Fibroblast of upper back skin (primary cell): ENCODE results near the gene POLD1.
A peak's percentile ranks its signal among the peaks of the same experiment; 100 is the strongest.
"Not testable (repeated sequence)": the region's sequence is repeated elsewhere in the genome, so short reads cannot be mapped to it uniquely, and the experiment has no call there.

Experiments used
- DNase-seq: peaks from one replicate; pipeline ENCODE4 v3.0.0-alpha.2; 2013

The POLD1 gene

DNA sequence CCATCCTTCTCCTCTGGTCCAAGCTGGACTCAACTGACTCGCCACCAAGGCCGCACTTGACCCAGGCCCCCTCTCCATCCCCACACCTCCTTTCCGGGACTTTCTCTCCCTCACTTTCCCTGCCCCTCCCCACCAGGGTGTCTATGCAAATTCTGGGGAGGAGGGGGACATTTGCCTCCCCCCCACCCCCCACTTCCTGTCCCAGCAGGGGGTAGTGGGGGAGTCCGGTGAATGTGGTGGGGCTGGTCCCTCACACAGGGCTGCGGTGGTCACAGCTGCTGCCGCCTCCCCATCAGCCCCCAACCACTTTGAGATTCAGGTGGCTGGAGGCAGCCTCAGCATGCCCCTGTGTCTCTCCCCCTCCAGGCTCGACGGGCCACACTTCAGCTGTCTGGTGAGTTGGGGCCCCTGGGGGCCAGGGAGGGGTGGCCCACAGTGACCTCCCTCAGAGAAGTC is 35.5 kb downstream of the POLD1 start:
- no peak for DNase-seq

DNA sequence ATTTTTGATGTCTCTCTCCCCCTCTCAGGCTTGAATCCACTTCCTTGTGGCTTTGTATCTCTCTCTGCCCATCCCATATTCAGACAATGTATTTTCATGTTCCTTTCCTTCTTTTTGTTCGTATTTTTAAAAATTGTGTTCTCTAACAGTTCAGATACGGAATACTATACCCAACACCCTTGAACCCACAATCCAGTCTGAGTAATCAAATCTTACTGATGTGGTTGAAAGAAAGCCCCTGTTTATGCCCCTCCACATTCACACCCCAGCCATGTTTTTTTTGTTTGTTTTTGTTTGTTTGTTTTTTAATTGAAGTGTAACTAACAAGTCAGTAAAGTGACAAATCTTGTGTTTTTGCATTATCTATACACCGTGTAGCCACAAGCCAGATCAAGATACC is 36.0 kb downstream of the POLD1 start:
- no peak for DNase-seq

- no peak for DNase-seq
Observed at GRCh38 chr19:50420808-50421207, 36.7 kb downstream of the POLD1 start.

DNA sequence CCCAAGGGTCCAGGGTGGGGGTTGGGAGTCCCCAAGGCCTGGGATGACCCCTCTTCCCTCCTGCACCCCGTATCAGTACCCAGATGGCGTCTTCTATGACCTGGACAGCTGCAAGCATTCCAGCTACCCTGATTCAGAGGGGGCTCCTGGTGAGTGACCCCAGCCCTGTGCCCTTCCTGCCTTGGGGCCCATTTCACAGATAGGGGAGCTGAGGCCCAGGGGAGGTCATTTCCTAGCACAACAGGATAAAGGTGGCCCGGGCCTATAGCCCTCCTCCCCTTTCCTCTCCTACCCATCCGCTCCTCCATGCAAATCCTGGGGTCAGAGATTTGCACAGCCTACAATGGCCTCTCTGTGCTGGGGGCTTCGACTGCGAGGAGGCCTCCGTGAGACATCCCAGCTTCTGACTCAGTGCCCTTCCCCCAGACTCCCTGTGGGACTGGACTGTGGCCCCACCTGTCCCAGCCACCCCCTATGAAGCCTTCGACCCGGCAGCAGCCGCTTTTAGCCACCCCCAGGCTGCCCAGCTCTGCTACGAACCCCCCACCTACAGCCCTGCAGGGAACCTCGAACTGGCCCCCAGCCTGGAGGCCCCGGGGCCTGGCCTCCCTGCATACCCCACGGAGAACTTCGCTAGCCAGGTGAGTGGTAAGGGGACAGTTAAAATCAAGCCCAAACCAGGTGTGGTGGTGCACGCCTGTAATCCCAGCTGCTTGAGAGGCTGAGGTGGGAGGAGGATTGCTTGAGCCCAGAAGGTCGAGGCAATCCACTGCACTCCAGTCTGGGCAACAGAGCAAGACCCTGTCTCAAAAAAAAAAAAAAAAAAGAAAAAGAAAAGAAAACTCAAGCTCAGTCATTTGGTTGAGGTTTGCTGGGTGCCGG is 38.5 kb downstream of the POLD1 start:
- no peak for DNase-seq

- no peak for DNase-seq
Observed at GRCh38 chr19:50423279-50424113, 39.3 kb downstream of the POLD1 start.

DNA sequence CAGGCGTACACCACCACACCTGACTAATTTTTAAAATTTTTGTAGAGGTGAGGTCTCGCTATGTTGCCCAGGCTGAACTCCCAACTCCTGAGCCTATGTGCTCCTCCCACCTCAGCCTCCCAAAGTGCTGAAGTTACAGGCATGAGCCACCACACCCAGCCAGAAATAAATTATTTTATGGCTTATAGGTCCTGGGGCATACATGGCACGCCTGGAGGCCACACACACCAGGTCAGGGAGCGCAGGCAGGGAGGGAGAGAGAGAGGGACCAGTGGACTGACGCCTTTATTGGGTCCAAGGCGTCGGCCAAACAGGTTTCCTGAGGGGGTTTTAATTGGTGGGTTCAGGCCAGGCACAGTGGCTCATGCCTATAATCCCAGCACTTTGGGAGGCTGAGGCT is 41.4 kb downstream of the POLD1 start:
- no peak for DNase-seq

- no peak for DNase-seq
Observed at GRCh38 chr19:50427318-50427925, 43.3 kb downstream of the POLD1 start.

- peak; percentile 58 for DNase-seq
Observed at GRCh38 chr19:50427997-50428425, 43.9 kb downstream of the POLD1 start.

- DNase-seq: no peak
Observed at GRCh38 chr19:50428772-50429463, 44.8 kb downstream of the POLD1 start.

DNA sequence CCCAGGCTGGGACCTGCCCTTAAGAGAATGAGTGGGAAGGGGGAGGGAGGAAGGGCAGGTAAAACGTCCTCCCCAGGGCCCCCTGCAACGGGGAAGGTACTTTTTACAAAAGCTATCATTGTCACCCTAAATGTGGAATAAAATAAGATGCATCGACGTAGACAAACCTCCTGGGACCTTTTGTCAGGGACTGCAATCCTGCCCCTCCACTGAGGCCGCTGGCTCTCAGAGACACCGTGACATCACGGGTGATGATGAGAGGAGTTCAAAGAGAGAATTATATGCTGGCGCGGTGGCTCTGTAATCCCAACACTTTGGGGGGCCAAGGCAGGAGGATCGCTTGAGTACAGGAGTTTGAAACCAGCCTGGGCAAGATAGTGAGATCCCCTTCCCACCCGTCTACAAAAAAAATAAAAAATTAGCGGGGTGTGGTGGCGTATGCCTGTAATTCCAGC is 46.8 kb downstream of the POLD1 start:
- DNase-seq: no peak

GRCh38 chr19:50431343-50432220 is 47.4 kb downstream of the POLD1 start:
- peak; percentile 65 for DNase-seq

GRCh38 chr19:50432221-50433028 is 48.3 kb downstream of the POLD1 start, which contains the start of gene MYBPC2:
Gene MYBPC2 (plus strand): TSS chr19:50432892. CDS start chr19:50432954, 62 bp downstream.
- DNase-seq: peak; percentile 5

DNA sequence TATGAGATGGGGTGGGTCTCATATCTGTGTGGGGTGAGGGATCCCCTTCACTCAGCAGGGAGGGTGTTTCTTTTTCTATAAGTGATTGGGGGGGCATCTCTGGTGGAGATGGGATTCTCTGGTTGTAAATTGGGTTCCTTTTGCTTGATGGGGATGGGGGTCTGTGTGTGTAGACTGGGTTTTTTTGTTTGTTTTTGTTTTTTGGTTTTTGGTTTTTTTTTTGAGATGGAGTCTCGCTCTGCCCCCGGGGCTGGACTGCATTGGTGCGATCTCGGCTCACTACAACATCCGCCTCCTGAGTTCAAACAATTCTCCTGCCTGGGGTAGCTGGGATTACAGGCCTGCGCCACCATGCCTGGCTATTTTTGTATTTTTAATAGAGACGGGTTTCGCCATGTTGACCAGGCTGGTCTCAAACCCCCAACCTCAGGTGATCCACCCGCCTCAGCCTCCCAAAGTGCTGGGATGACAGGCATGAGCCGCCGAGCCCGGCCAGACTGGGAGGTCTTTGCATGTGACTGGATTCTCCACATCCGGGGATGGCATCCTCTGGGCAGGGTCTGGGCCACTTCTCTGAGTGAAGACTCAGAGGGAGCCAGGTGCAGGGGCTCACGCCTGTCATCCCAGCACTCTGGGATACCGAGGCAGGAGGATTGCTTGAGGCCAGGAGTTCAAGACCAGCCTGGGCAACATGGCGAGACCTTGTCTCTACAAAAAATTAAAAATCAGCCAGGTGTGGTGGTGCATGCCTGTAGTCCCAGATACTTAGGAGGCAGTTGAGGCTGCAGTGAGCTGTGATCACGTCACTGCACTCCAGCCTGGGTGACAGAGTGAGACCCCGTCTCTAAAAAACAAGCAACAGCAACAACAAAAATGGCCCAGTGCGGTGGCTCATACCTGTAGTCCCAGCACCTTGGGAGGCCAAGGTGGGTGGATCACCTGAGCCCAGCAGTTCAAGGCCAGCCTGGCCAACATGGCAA is 49.3 kb downstream of the POLD1 start:
- DNase-seq: no peak

GRCh38 chr19:50434525-50434924 is 50.4 kb downstream of the POLD1 start:
- DNase-seq: no peak

DNA sequence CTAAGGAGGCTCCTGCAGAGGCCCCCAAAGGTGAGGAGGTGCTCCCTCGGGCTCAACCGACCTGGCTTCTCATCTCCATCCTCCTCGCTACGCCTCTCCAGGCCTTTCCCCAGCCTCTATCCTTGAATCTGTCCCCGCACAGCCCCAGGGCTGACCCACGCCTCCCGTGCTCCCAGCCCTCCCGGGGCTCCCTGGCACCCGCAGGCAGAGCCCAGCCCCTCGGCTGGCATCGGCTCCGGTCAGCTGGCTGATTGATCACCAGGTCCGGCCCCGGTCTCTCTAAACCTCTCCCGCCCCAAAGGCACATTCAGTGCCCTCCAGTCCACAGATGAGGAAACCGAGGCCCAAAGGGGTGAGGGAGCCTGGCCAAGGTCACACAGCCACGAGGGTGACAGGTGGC is 51.1 kb downstream of the POLD1 start:
- DNase-seq: no peak

DNA sequence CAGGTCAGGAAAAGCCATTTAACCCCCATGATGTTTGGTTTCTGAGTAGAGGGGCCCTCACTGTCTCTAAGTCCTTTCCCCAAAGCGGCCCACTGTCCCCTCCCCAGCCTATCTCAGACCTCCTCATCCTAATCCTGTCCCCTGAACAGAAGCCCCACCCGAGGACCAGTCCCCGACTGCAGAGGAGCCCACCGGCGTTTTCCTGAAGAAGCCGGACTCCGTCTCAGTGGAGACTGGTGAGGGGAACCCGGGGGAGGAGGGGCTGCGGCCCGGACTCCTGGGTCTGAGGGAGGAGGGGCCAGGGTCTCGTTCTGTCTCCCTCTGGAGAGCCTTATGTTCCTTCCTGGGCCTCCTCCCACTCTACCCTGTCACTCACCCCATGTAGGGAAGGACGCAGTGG is 51.5 kb downstream of the POLD1 start:
- DNase-seq: no peak

- DNase-seq: no peak
Observed at GRCh38 chr19:50437862-50438449, 53.8 kb downstream of the POLD1 start.

DNA sequence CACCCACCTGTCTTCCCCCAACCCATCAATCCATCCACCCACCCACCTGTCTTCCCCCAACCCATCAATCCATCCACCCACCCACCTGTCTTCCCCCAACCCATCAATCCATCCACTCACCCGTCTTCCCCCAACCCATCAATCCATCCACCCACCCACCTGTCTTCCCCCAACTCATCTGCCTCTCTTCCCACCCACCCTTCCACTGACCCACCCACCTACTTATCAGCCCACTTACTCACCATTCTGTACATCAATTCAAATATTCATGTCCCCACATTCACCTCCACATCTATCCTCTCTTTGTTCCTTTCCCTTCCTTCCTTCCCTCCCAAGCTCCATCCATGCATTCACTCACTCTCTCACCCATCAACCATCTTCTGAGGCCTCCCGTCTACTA is 55.0 kb downstream of the POLD1 start:
- not testable (repeated sequence) for DNase-seq

DNA sequence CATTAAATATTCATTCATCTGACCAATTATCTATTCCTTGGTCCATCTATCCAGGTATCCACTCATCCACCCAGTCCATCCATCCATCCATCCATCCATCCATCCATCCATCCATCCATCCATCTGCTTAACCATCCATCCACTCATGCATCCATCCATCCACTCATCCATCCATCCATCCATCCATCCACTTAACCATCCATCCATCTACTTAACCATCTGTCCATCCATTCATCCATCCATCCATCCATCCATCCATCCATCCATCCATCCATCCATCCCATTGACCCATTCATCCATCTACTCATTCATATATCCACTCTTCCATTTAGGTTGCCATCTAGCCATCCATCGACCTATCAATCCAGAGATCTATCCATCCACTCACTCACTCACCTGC is 59.9 kb downstream of the POLD1 start:
- DNase-seq: no peak
